ENCODE measurements around the gene AVP. TPM values are rescaled to one million over a fixed set of nuclear protein-coding genes. Genes with fewer than 3 reads are reported as not detected.

AVP gene
- total RNA-seq, 1 donor, result not detected

DNA sequence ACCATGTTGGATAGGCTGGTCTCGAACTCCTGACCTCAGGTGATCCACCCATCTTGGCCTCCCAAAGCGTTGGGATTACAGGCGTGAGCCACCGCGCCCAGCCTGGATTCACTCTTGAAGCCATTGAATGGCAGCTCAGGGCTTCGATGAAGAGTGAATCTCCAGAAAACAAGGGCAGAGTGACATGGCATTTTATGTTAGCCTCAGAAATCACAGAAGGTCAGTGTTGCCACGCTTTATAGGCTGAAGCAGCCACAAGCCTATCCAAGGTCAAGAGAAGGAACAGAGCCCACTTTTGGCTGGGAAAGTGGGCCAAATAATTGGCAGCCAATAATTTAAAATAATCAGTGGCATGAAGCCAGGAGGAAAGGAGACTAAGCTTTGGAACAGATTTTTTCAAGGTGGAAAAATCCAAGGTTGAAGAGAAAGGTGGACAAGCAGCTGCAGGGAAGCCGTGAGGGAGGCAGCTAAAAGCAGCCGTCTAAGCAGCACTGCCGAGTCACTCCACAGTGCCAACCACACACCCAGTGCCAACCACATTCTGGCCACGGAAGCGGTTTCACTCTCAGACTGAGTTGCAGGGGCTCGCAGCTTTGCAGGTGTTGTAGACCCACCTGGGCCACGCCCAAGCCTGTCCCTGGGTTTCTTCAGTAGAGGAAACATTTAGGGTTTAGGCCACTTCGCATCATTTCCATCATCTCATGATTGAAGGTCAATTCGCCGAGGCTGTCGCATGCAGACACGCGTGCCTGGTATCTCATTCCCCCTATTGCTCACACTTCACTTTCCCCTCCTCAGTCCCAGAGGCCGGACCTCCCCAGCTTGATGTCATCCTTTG, 17.4 kb upstream of the AVP start:
- TF ChIP-seq, protein P1, sequence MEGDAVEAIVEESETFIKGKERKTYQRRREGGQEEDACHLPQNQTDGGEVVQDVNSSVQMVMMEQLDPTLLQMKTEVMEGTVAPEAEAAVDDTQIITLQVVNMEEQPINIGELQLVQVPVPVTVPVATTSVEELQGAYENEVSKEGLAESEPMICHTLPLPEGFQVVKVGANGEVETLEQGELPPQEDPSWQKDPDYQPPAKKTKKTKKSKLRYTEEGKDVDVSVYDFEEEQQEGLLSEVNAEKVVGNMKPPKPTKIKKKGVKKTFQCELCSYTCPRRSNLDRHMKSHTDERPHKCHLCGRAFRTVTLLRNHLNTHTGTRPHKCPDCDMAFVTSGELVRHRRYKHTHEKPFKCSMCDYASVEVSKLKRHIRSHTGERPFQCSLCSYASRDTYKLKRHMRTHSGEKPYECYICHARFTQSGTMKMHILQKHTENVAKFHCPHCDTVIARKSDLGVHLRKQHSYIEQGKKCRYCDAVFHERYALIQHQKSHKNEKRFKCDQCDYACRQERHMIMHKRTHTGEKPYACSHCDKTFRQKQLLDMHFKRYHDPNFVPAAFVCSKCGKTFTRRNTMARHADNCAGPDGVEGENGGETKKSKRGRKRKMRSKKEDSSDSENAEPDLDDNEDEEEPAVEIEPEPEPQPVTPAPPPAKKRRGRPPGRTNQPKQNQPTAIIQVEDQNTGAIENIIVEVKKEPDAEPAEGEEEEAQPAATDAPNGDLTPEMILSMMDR (IDR thresholded peaks at IDR 0.05; ENCODE audit: insufficient read depth, low read depth, low read length), result no peak
- no peak overlapping the region for H3K4me3 ChIP-seq (ENCODE audit: low read depth, low read length)
- no peak for DNase-seq (ENCODE audit: low read depth)

DNA sequence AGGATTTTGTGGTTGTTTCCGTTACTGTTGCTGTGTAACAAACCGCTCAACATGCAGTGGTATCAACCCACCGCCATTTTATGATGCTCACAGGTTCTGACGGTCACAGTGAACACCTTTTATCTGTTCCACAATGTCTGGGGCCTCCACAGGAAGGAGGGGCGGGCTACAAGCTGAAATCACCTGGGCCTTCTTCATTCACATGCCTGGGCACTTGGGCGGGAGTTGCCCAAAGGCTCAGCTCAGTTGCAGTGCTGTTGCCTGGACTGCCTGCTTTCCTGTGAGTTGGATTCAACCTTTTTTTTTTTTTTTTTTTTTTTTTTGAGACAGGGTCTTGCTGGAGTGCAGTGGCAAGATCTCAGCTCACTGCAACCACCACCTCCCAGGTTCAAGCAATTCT, 16.7 kb upstream of the AVP start:
- no peak for DNase-seq (ENCODE audit: low read depth)
- no peak overlapping the region for H3K4me3 ChIP-seq (ENCODE audit: low read depth, low read length)
- TF ChIP-seq, protein P1 (IDR thresholded peaks at IDR 0.05; ENCODE audit: insufficient read depth, low read depth, low read length), result no peak

DNA sequence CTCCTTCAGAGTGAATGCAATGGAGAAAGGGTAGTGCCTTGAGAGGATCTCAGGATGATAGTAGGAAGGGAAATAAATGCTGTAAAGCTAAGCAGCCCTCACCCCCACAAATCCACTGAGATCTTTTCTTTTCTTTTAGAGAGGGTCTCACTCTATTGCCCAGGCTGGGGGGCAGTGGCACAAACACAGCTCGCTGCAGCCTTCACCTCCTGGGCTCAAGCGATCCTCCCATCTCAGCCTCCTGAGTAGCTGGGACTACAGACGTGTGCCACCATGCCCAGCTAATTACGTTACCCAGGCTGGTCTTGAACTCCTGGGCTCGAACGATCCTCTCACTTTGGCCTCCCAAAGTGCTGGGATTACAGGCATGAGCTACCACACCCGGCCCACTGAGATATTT, 16.0 kb upstream of the AVP start:
- no peak for DNase-seq (ENCODE audit: low read depth)
- TF ChIP-seq, protein P1 (IDR thresholded peaks at IDR 0.05; ENCODE audit: insufficient read depth, low read depth, low read length), result no peak
- no peak overlapping the region for H3K4me3 ChIP-seq (ENCODE audit: low read depth, low read length)

DNA sequence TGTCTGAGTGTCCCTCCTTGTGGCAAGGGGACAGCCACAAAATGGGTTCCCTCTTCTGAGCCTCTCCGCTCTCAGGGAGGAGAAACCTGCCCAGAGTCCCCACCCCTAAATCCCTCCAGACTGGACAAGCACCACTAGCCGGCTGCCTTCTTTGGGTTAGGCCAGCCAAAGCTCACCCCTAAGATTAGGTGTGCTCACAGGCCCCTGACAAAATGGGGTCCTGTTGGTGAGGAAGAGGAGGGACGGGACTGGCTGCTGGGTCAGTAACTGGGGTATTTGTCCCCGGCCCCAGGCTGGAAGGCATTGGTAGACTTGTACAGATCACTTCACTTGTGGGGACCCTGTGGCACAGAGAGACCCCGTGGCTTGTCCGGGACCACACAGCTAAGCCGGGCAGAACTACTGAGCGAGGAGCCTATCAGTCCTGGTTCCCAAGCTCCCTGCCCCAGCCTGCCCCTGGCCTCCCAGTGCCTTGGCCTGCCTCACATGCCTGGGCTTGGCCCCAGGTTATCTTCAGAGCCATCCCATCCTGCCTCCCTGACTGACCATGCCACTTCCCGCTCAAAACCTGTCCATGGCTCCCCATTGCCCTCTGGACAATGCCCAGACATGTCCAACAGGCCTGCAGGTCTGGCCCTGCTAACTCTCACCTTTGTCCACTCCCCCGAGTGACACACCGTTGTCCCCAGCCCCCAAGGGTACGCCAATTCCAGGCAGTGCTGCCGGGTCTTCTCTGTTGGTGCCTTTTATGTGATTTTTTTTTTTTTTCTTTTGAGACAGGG, 10.5 kb upstream of the AVP start:
- TF ChIP-seq, protein P1 (IDR thresholded peaks at IDR 0.05; ENCODE audit: insufficient read depth, low read depth, low read length), result no peak
- DNase-seq (ENCODE audit: low read depth), result no peak

DNA sequence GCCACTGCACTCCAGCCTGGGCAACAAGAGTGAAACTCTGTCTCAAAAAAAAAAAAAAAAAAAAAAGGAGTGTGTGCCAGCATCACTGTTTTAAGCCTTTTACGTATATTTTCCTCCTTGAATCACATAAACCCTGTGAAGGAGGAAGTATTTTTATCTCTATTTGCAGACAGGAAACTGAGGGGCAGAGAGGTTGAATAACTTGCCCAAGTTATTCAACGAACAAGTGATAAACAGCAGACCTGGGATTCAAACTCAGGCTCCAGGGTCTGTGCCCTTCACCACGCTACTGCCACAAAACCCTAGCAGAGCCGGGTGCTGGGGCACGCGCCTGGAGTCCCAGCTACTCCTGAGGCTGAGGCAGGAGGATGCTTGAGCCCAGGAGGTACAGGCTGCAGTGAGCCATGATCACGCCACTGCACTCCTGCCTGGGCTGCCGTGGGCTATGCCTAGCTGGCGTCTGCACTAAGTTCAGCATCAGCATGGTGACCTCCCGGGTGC, 9.4 kb upstream of the AVP start:
- TF ChIP-seq, protein P1 (IDR thresholded peaks at IDR 0.05; ENCODE audit: insufficient read depth, low read depth, low read length), result no peak
- H3K4me3 ChIP-seq (ENCODE audit: low read depth, low read length), result no peak overlapping the region
- DNase-seq (ENCODE audit: low read depth), result no peak

More for the DNA sequence above, 10.5 kb upstream of the AVP start:
- H3K4me3 ChIP-seq (ENCODE audit: low read depth, low read length), result no peak overlapping the region

DNA sequence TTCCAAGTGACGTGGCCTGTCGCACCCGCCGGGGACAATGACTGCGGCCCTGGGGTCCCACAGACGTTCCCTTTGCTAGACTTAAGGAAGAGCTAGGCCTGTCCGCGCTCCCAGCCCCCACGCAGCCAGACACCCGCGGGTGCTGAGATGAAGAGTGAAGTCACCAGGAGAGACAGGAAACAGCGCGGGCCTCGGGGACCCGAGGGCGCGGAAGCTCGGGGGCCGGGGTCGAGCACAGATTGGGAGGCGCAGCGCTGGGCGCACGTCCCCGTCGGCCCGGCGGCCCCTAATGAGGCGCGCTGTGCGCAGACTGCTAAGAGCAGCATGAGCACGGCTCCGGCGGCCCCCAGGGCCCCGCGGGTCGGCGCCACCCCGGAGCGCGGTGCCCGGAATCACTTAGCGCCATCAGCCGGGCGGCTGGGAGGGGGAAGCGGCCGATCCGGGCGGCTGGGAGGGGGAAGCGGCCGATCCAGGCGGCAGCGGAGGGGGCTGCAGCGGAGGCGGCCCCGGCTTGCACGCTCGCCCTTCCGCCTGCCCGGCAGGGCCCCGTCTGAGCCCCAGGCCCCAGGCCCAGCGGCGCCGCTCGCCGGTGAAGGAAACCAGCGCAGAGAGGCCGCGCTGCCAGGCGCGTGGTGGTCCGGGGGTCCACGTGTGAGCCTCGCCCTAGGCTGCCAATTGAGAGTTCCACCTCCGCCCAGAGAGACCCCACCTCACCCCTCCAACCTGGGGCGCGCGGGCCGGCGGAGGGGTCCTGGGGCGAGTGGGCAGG, 8.3 kb upstream of the AVP start:
- peak overlapping the region; percentile 40 for H3K4me3 ChIP-seq (ENCODE audit: low read depth, low read length)
- DNase-seq (ENCODE audit: low read depth), result no peak
- TF ChIP-seq, protein P1 (IDR thresholded peaks at IDR 0.05; ENCODE audit: insufficient read depth, low read depth, low read length), result no peak
